ENCODE results near the gene MRPS15.

Gene MRPS15

GRCh38 chr1:36467700-36468455 is 3.7 kb upstream of the MRPS15 start:
- peaks cover 15% of the 10 kb centered on the region for H3K4me1 ChIP-seq (ENCODE audit: insufficient read depth, low read length, severe bottlenecking)
- H3K27ac ChIP-seq (ENCODE audit: low read depth, low read length, poor library complexity, severe bottlenecking) = no peak overlapping the region
- H3K9me2 ChIP-seq (ENCODE audit: low read depth, low read length) = no peaks in the 10 kb centered on the region
- no peak overlapping the region for H2AFZ ChIP-seq (ENCODE audit: low read length)
- no peaks in the 10 kb centered on the region for H4K20me1 ChIP-seq (ENCODE audit: insufficient read depth, low read length)
- no peaks in the 10 kb centered on the region for H3K36me3 ChIP-seq (ENCODE audit: insufficient read depth, low read length)
- H3K79me2 ChIP-seq (ENCODE audit: insufficient read depth, low read length) = no peaks in the 10 kb centered on the region
- no peaks in the 10 kb centered on the region for H3F3A ChIP-seq (ENCODE audit: insufficient read depth, low read length)
- H3K27me3 ChIP-seq (ENCODE audit: insufficient read depth, low read length) = no peaks in the 10 kb centered on the region
- TF ChIP-seq, protein P1, sequence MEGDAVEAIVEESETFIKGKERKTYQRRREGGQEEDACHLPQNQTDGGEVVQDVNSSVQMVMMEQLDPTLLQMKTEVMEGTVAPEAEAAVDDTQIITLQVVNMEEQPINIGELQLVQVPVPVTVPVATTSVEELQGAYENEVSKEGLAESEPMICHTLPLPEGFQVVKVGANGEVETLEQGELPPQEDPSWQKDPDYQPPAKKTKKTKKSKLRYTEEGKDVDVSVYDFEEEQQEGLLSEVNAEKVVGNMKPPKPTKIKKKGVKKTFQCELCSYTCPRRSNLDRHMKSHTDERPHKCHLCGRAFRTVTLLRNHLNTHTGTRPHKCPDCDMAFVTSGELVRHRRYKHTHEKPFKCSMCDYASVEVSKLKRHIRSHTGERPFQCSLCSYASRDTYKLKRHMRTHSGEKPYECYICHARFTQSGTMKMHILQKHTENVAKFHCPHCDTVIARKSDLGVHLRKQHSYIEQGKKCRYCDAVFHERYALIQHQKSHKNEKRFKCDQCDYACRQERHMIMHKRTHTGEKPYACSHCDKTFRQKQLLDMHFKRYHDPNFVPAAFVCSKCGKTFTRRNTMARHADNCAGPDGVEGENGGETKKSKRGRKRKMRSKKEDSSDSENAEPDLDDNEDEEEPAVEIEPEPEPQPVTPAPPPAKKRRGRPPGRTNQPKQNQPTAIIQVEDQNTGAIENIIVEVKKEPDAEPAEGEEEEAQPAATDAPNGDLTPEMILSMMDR (IDR thresholded peaks at IDR 0.05; ENCODE audit: low read length) = no peak
- no peak for TF ChIP-seq EZH2 (IDR thresholded peaks at IDR 0.05; ENCODE audit: borderline replicate concordance, low read length)
- H3K4me2 ChIP-seq (ENCODE audit: low read length) = no peak overlapping the region
- H3K9ac ChIP-seq (ENCODE audit: low read length) = no peak overlapping the region
- peaks cover 4% of the 10 kb centered on the region; the same call in 1 of the 2 replicates for H3K9me3 ChIP-seq (ENCODE audit: low read length)
- no peak overlapping the region for H3K4me3 ChIP-seq (ENCODE audit: low read depth, low read length, poor library complexity, severe bottlenecking)

DNA sequence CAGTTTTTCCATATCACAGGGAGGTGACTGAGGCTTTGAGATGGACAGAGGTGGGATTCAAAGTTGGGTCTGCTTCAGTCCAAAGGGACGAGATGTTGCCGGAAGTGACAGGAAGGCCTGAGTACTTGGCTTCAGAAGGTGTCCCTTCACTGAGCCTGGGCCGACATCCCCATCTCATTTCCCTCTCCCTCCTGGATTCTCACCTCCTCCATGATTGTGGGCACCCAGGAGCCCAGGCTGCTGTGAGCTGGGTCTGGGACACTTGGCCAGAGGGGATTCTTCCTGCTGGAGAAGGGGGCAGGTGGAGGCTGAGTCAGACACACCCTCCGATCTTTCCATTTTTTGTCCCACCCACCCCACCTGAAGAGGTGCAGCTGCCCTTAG is 2.8 kb upstream of the MRPS15 start:
- Histone ChIP-seq H3K27ac (ENCODE audit: low read depth, low read length, poor library complexity, severe bottlenecking) (no peak overlapping the region), H3K9me2 (ENCODE audit: low read depth, low read length) (no peaks in the 10 kb centered on the region), H3K9me3 (ENCODE audit: low read length) (peaks cover 4% of the 10 kb centered on the region; the same call in 1 of the 2 replicates), H2AFZ (ENCODE audit: low read length) (no peak overlapping the region), H3K4me2 (ENCODE audit: low read length) (no peak overlapping the region), H3K79me2 (ENCODE audit: insufficient read depth, low read length) (no peaks in the 10 kb centered on the region), H3F3A (ENCODE audit: insufficient read depth, low read length) (no peaks in the 10 kb centered on the region), H3K9ac (ENCODE audit: low read length) (no peak overlapping the region), H4K20me1 (ENCODE audit: insufficient read depth, low read length) (no peaks in the 10 kb centered on the region), H3K4me3 (ENCODE audit: low read depth, low read length, poor library complexity, severe bottlenecking) (no peak overlapping the region), H3K36me3 (ENCODE audit: insufficient read depth, low read length) (peaks cover 4% of the 10 kb centered on the region; the same call in 1 of the 2 replicates), H3K4me1 (ENCODE audit: insufficient read depth, low read length, severe bottlenecking) (peaks cover 15% of the 10 kb centered on the region), H3K27me3 (ENCODE audit: insufficient read depth, low read length) (no peaks in the 10 kb centered on the region)
- no peak for TF ChIP-seq EZH2 (IDR thresholded peaks at IDR 0.05; ENCODE audit: borderline replicate concordance, low read length)
- TF ChIP-seq, protein P1 (IDR thresholded peaks at IDR 0.05; ENCODE audit: low read length) = no peak

GRCh38 chr1:36466370-36467026 is 2.3 kb upstream of the MRPS15 start:
- H3K79me2 ChIP-seq (ENCODE audit: insufficient read depth, low read length) = no peaks in the 10 kb centered on the region
- H4K20me1 ChIP-seq (ENCODE audit: insufficient read depth, low read length) = no peaks in the 10 kb centered on the region
- H3K4me1 ChIP-seq (ENCODE audit: insufficient read depth, low read length, severe bottlenecking) = peaks cover 15% of the 10 kb centered on the region
- no peak overlapping the region for H3K4me2 ChIP-seq (ENCODE audit: low read length)
- H3K9ac ChIP-seq (ENCODE audit: low read length) = no peak overlapping the region
- H3F3A ChIP-seq (ENCODE audit: insufficient read depth, low read length) = no peaks in the 10 kb centered on the region
- TF ChIP-seq, protein P1 (IDR thresholded peaks at IDR 0.05; ENCODE audit: low read length) = no peak
- TF ChIP-seq EZH2 (IDR thresholded peaks at IDR 0.05; ENCODE audit: borderline replicate concordance, low read length) = no peak
- H3K27me3 ChIP-seq (ENCODE audit: insufficient read depth, low read length) = no peaks in the 10 kb centered on the region
- no peak overlapping the region for H2AFZ ChIP-seq (ENCODE audit: low read length)
- no peak overlapping the region for H3K4me3 ChIP-seq (ENCODE audit: low read depth, low read length, poor library complexity, severe bottlenecking)
- H3K36me3 ChIP-seq (ENCODE audit: insufficient read depth, low read length) = peaks cover 9% of the 10 kb centered on the region; the same call in 1 of the 2 replicates
- no peak overlapping the region for H3K27ac ChIP-seq (ENCODE audit: low read depth, low read length, poor library complexity, severe bottlenecking)
- H3K9me2 ChIP-seq (ENCODE audit: low read depth, low read length) = no peaks in the 10 kb centered on the region
- H3K9me3 ChIP-seq (ENCODE audit: low read length) = peaks cover 4% of the 10 kb centered on the region; the same call in 1 of the 2 replicates
